CD4-positive, alpha-beta T cell treated with Interleukin-21 for 1 hour (primary cell): Measurements from ENCODE around the gene RNGTT.

ENCODE experiments used
- DNase-seq: peaks from one replicate; pipeline ENCODE4 v3.0.0-alpha.2; 2020

The RNGTT gene

DNA sequence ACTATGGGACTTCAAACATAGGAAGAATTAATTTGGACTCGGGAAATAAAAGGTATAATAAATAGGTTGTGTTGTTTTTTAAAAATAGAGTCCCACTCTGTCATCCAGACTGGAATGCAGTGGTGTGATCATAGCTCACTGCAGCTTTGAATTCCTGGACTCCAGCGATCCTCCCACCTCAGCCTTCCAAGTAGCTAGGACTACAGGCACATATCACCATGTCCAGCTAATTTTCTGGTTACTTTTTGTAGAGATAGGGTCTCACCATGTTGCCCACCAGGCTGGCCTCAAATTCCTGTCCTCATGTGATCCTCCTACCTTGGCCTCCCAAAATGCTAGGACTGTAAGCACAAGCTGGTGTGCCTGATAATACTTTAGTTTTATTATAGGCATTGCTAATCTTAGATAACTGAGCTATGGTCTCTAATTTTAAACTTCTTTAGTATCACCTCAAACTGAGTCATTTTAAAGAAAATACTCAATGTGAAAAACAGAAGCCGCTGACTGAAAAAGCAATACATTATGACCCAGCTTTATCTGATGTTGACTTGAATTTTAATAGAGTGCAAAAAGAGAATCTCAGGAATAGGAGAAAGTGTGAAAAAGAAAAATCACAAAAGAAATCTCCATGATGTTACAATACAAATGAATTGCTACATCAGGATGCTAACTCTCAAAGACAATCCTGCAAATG is 251.0 kb downstream of the RNGTT start:
- DNase-seq: no peak

DNA sequence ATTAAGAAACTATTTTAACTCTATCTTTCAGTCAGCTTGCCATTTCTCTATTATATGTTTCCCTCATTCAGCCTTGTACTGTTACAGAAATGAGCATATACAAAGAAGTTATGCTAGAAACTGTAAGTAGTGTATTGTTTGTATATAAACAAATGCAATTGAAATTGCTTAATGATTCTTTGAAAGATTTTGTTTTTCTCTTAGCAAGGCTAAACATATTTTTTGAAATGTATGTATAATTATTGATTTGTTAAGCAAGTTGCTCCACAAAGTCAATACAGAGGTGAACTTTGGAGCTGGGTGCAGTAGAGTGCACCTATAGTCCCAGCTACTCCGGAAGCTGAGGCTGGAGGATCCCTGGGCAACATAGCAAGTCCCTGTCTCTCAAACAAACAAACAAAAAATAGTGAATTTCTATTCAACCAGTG is 253.6 kb downstream of the RNGTT start:
- no peak for DNase-seq

DNA sequence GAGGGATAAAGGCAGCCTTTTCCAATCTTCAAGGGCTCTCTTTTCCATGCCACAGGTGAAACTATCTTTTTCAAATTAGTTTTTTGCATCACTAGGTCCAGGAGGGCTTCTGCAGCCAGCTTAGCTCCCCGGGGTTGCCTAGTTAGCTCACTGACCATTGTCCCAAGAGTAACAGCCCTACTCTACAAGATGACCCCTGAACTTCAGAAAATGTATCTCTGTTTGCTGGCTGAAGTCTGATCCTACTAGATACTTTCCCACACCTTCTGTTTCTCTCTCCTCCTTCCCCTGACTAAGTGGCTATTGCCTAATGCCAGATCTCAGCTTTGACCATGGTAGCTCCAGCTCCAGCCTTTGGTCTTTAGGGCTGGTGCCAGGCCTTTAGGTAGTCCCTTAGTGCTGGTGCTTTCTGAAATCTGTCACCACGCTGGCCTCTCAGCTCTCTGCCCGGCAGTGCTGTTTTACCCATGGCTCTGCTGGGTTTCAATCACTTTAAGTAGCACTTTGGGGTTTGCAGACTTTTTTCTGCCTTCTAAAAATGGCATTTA is 255.1 kb downstream of the RNGTT start:
- no peak for DNase-seq

DNA sequence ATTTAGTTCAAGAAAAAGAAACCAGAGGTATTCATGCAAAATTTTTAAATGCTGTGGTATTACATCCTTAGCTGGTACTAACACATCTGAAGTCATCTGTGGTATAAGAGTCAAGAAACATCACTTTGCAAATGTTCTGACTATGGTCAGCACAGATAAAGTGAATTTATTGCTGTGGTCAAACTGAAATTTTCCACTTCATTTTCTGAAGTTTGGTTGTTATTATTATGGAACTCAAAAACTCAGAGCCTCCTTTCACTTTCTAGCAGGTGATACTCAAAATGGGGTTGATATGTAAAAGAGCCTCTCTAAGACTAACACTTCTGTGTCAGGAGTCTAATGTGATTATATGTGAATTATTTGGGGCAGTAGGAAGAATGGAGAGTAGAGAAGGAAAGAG is 257.8 kb downstream of the RNGTT start:
- no peak for DNase-seq

DNA sequence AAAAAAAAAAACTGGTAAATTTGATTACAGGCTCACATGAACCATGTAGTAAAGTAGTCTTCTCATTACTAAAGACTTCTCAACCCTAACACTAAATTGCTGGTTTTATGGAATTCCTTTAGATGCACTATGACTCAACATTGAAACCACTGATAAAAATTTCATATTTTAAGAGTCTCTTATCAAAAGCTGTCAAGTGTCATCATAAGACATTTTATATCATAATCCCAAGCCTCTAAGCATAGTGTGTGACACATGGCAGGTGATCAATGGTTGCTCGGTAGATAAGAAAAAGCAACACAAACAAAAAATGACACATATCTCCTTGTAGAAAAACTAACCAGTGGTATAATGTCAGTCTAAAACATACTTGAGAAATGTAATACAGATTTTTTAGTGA is 258.4 kb downstream of the RNGTT start:
- DNase-seq: no peak

DNA sequence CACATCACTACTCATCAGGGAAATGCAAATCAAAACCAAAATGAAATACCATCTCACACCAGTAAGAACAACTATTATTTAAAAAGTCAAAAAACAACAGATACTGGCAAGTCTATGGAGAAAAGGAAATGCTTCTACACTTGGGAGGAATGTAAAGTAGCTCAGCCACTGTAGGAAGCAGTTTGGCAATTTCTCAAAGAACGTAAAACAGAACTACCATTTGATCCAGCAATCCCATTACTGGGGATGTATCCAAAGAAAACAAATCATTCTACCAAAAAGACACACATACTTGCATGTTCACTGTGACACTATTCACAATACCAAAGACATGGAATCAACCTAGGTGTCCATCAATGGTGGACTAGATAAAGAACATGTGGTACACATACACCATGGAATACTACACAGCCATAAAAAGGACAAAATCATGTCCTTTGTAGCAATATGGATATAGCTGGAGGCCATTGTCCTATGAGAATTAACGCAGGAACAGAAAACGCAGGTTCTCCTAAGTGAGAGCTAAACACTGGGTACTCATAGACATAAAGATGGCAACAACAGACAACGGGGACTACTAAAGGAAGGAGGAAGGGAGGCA is 260.4 kb downstream of the RNGTT start:
- no peak for DNase-seq

DNA sequence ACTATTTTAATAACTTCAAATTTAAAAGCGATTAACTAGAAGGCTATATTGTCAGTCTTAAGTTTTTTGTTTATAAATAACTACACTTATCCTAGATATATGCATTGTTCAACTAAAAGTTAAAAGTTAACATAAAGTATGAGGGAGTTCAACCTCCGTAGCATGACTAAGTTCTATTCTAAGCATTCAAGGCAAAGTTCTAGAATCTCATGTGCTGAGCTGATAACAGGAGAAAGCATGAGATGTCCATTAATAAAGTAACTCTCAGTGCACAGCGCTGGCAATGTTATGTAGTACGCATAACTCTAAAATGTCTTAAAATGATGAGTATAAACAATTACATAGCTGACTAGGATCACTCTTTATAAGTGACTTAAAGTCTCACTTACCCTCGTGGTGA is 264.8 kb downstream of the RNGTT start:
- no peak for DNase-seq

DNA sequence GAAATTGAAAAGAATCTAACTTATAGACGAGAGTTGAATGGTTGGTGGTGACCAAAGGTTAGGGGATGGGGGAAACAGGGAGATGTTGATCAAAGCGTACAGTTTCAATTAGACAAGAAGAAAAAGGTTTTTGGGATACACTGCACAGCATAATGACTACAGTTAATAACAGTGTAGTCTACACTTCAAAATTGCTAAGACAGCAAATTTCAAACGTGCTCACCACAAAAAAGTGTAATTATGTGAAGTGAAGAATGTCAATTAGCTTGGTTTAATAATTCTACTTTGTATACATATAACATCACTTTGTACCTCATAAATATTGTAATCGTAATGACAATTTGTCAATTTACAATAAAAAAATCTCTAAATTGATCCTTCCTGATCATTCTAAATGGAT is 267.5 kb downstream of the RNGTT start:
- no peak for DNase-seq

DNA sequence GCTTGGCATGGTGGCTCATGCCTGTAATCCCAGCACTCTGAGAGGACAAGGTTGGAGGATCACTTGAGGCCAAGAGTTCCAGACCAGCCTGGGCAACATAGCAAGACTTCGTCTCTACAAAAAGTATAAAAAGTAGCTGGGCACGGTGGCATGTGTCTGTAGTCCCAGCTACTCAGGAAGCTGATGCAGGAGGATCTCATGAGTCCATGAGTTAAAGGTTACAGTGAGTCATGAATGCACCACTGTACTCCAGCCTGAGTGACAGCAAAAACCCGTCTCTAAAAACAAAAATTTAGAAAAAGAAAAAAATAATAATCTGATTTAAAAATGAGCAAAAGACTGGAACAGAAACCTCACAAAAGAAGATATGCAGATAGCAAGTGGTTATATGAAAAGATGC is 279.7 kb downstream of the RNGTT start:
- DNase-seq: no peak

DNA sequence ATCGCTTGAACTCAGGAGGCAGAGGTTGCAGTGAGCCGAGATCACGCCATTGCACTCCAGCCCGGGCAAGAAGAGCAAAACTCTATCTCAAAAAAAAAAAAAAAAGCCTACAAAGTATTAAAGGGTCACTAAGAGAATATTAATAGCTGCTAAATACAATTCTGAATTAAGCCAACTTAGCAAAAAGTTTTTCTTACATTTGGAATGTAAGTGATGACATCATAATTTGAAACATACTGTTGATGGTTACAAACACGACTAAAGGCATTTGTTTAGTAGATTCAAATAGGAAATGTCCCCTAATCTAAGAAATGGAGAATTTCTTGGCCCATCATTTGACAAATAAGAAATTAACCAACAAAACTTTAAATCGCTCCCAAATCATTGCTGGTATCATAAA is 282.8 kb downstream of the RNGTT start:
- no peak for DNase-seq

DNA sequence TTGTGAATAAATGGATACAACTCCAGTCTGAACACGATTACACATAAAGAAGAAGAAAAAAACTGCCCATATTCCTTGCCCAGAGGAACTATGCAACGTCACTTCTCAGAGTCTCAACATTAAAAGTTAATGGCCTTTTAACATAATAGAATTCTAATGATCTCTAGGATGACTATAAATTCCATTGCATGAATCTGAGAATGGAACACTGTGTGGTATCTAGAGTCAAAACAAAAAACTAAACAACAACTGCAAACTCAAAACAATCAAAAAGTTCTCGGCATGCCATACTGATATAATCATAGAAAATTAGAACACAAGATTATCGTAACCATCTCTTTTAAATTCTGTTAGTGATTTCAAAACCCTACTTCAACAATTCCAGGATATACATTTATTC is 283.6 kb downstream of the RNGTT start:
- no peak for DNase-seq

DNA sequence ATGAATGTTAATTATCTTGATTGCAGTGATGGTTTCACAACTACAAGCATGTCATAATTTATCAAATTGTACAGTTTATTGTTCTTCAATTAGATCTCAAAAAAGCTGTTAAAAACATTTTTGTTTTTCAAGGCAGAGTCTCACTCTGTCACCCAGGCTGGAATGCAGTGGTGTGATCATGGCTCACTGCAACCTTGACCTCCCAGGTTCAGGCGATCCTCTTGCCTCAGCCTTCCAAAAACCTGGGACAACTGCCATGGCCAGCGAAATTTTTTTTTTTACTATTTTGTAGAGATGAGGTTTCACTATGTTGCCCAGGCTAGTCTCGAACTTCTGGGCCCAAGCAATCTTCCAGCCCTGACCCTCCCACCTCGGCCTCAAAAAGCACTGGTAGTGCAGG is 286.1 kb downstream of the RNGTT start:
- no peak for DNase-seq

DNA sequence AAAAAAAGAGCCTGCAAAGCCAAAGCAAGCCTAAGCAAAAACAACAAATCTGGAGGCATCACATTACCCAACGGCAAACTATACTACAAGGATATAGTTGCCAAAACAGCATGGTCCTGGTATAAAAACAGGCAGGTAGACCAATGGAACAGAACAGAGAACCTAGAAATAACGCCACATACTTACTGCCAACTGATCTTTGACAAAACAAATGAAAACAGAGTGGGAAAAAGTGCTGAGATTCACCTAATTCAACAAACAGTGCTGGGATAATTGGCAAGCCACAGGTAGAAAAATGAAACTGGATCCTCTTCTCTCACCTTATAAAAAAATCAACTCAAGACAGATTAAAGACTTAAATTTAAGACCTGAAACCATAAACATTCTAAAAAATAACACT is 291.8 kb downstream of the RNGTT start:
- DNase-seq: no peak

DNA sequence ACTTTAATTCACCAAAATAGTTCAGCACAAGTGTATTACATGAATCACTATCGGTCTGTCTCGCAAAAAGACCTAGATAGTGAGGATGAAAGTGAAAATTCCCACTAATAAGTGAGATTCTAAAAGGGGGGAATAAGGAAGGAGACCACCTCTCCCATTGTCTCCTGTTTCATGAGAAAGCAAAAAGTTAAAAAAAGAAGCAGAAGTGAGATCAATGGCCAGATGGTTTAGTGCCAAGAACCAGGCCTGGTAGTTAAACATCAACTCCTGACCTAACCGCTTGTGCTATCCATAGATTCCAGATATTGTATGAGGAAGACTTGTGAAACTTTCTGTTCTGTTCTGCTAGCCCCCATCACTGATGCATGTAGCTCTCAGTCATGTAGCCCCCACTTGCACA is 293.0 kb downstream of the RNGTT start:
- no peak for DNase-seq

DNA sequence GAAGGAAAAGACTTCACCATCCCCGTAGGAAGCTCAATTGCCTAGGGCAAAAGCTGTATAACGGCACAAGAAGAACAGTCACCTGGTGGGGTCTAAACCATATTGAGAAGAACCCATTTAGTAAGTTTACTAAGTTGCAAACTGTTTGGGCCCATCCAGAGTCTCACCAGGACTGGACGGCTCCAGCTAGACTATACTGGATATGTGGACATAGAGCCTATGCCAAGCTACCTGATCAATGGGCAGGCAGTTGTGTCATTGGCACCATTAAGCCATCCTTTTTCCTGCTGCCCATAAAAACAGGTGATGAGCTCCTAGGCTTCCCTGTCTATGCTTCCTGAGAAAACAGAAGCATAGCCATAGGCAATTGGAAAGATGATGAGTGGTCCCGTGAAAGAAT is 293.9 kb downstream of the RNGTT start:
- DNase-seq: no peak

DNA sequence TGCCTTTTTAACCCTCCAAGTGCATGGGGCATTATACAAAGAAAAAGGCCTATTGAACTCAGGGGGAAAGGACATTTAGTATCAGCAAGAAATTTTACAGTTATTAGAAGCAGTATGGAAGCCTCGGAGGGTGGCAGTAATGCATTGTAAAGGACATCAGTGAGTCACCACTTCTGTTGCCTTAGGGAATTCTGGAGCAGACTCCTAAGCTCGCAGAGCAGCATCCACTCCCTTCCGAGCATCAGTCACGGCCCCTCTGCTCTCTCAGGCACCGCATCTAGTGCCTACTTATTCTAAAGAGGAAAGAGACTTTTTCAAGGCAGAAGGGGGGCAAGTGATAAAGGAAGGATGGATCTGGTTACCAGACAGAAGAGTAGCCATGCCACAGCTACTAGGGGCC is 296.5 kb downstream of the RNGTT start:
- no peak for DNase-seq

DNA sequence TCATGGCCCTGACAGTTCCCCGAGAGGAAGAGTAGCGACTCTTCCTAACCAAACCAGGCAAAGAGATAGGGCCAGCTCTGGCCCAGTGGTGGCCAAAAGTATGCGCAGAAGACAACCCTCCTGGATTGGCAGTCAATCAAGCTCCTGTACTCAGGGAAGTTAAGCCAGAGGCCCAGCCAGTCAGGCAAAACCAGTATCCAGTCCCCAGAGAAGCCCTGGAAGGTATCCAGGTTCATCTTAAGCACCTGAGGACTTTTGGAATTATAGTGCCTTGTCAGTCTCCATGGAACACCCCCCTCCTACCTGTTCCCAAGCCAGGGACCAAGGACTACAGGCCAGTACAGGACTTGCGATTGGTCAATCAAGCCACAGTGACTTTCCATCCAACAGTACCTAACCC is 298.3 kb downstream of the RNGTT start:
- DNase-seq: no peak

DNA sequence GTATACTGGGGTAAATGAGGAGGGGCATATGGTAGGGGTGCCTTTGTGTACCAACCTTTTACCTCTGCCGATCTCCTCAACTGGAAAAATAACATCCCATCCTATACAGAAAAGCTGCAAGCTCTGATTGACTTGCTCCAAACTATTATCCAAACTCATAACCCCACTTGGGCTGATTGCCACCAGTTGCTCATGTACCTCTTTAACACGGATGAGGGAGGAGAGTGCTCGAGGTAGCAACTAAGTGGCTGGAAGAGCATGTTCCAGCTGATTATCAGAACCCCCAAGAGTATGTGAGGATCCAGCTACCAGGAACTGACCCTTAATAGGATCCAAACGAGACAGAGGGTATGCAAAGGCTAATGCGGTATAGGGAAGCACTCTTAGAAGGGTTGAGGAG is 299.6 kb downstream of the RNGTT start:
- DNase-seq: no peak

DNA sequence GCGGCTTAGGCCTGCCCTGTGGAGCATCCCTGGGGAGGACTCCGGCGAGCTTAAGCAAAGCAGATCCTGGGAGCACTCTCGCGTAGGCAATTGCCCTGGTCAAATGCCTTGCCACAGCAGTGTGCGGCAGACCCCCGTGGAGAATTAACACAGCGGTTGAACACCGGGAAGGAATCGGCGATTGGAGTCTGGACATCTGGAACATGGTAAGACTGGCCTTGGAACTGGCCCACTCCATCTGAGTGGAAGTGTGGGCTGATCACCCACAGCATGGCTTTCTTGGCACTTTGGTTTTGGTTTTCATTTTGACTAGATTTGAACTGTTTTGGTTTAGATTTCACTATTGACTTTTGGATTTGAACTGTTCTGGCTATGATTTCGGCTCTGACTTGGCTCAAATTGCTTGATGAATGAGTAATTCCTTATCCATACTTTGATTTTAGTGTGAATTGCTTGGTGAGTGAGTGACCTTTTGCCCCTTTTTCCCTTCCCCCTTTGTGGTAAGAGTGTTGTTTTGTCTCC is 300.7 kb downstream of the RNGTT start:
- DNase-seq: no peak

DNA sequence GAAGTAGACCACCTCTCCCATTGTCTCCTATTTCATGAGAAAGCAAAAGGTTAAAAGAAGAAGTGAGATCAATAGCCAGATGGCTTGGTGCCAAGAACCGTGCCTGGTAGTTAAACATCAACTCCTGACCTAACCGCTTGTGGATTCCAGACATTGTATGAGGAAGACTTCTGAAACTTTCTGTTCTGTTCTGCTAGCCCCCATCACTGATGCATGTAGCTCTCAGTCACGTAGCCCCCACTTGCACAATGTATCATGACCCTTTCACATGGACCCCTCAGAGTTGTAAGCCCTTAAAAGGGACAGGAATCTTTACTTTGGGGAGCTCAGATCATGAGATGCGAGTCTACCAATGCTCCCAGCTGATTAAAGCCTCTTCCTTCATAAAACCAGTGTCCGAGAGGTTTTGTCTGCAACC is 301.2 kb downstream of the RNGTT start:
- no peak for DNase-seq

DNA sequence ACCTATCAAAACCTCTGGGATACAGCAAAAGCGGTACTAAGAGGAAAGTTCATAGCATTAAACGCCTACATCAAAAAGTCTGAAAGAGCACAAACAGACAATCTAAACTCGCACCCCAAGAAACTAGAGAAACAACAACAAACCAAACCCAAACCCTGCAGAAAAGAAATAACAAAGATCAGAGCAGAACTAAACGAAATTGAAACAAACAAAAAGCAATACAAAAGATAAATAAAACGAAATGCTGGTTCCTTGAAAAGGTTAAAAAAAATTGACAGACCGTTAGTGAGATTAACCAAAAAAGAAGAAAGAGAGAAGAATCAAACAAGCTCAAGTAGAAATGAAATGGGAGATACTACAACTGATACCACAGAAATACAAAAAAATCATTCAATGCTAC is 302.3 kb downstream of the RNGTT start:
- DNase-seq: no peak

DNA sequence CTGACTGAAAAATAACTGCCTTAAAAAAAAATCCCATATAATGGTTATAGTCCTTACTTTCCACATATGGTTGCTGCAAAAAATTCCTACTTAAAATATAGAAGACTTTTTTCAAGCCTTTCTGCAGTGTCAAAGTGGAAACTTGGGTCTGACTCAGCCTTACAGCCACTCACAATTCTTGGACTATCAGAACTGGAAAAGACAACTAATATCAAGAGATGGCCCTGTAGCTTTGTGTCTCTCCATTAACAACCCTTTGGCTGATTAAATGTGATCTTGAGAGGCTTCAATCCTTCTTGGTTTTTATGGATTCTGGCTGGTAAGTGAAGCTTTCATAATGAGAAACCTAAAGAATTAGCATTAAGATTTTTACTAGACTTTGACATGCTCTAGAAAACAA is 307.8 kb downstream of the RNGTT start:
- no peak for DNase-seq

DNA sequence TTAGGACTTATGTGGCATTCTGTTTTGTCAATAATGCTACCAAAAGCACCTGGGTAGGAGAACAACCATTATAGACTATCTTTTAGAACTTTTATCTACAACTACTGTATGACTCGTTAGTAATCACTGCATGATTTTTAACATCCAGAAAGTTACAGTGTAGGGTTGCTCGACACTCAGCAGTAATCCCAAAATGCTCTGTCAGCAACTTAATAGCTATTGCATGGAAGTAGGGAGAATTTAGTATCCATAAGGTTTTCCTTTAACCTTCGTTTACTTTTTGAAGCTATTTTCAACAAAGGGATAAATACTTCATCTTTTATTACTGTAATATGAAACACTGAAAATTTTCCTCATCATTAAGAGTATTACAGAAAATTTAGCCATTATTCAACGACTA is 309.5 kb downstream of the RNGTT start:
- DNase-seq: no peak

DNA sequence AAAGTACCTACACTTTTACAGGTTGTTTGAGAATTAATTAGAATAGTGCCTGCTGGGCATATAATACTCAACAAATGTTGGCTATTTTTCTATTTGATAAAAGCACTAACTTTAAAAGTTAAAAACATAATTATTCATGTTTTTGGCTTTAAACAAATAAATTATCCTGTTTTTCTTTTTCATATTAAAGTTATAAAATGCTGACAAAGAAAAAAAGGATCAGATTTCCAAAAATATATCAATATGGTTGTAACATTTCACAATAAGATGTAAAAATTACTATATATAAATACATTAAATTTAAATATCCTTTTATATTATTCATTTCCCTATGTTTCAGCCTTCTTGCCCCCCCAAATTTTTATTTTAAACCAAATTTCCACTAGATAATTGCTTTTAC is 312.0 kb downstream of the RNGTT start:
- no peak for DNase-seq

DNA sequence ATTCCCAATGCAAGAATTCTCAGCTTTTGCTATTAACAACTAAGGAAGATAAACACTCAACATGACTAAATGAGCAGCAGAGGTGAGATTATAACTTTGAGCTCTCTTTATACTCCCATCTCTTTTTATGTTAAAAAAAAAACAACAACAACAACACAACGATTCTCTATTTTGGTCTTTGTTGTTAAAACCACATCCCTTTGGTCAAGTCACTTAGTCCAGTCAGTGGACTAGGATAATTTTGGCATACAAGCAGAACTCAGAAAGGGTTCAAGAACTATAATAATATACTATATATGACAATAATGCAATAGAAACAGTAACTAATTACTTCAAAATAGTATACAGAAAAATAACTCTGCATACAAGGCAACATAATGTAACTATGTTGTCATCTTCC is 312.4 kb downstream of the RNGTT start:
- DNase-seq: no peak
